Testis (tissue), 3 donors: ENCODE results near the gene MAP3K19. TPM values are rescaled to one million over a fixed set of nuclear protein-coding genes. Genes with fewer than 3 reads are reported as not detected.

Source experiments
- DNase-seq: peaks from one replicate; pipeline ENCODE4 v3.0.0-alpha.2; 2019
- H3K27ac ChIP-seq, 2 donors: fragments of 200-600 bp; sonication (generic); one replicate each; pipeline ENCODE4 v1.5.1; 2019
- H3K27me3 ChIP-seq: fragments of 200-600 bp; sonication (generic); one replicate; pipeline ENCODE4 v1.5.1; 2019
- H3K36me3 ChIP-seq: fragments of 200-600 bp; sonication (generic); one replicate; pipeline ENCODE4 v1.5.1; 2017; ENCODE audit warnings: low read depth; ENCODE audit errors: missing control alignments
- H3K4me1 ChIP-seq: fragments of 200-600 bp; sonication (generic); one replicate; pipeline ENCODE4 v1.5.1; 2019
- H3K4me3 ChIP-seq, 2 donors: fragments of 200-600 bp; sonication (generic); one replicate each; pipeline ENCODE4 v1.5.1; 2017 to 2019
- H3K9me3 ChIP-seq: fragments of 200-600 bp; sonication (generic); one replicate; pipeline ENCODE4 v1.5.1; 2017
- CTCF ChIP-seq, 3 experiments: fragments of 450-650 bp in 2 of 3; fragments of 200-600 bp in 1 of 3; sonication (generic) in 1 of 3; IDR thresholded peaks; one replicate each; pipeline ENCODE4 v1.5.1; 2016 to 2019; ENCODE audit warnings: antibody characterized with exemption in 3 of 3, mild to moderate bottlenecking in 2 of 3, moderate library complexity in 1 of 3
- POLR2A ChIP-seq: fragments of 450-650 bp; IDR thresholded peaks from one replicate; pipeline ENCODE4 v1.6.1; 2017; ENCODE audit warnings: antibody characterized with exemption, mild to moderate bottlenecking, moderate library complexity
- WGBS, 2 donors: methylation state at CpG; one replicate each; pipeline ENCODE4 v1.1.5; 2018; 5-methylcytosine and 5-hydroxymethylcytosine counted together
- intact Hi-C: fragments of 100-400 bp; cut with DNase I; formaldehyde crosslinking; loops from one replicate; pipeline ENCODE4 v1.15.1; 2023; ENCODE audit warnings: low total_unique reads
- polyA plus RNA-seq: library from polyadenylated mRNA; stranded (reverse); fragments of 350-450 nt; fragmentation: Illumina TruSeq; extraction: RNeasy Lipid Tissue Mini Kit (QIAGEN cat#74804); gene quantifications from one replicate; pipeline ENCODE4 v1.2.3, GENCODE V29; 2014; ENCODE audit warnings: low read depth, low replicate concordance; ENCODE audit not compliant: insufficient read depth
- total RNA-seq, 2 donors: library from RNA; depleted of rRNA; stranded (reverse); fragments of >200 nt; gene quantifications; one replicate each; pipeline ENCODE4 v1.2.3, GENCODE V29; 2016

Gene MAP3K19
- total and polyA plus RNA-seq, 3 donors from 2014 or later: 6.8 to 15.1 (median 9.8) TPM

DNA sequence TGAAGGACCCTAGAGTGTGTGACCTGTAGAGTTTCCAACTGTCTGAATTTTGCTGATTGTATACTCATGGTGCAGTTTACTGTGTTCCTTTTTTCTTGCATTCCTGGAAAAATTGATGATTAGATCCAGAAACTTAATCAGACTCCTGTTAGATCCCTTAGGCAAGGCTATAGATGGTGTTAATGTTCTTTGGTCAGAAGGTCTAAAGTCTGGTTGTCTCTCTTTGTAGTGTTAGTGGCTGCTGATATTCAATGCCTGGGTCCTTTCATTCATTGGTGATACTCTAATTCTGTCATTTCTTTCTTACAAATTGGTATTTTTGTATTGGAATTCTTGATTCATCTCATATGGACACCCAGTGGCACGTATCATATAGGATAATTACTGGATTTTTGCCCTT is 122.3 kb downstream of the MAP3K19 start:
- Histone ChIP-seq H3K4me3 (no peak overlapping the region), H3K27me3 (no peaks in the 10 kb centered on the region), H3K27ac (no peak overlapping the region), H3K4me1 (peaks cover 29% of the 10 kb centered on the region), H3K36me3 (no peaks in the 10 kb centered on the region), H3K9me3 (no peaks in the 10 kb centered on the region)
- TF ChIP-seq POLR2A (no peak), CTCF (IDR thresholded peaks at IDR 0.05) (no peak)
- no peak for DNase-seq
- 88 to 96% methylated on average over 1 of the region's 1 CpG for WGBS, 2 donors
- intact Hi-C loops: no loop called here

DNA sequence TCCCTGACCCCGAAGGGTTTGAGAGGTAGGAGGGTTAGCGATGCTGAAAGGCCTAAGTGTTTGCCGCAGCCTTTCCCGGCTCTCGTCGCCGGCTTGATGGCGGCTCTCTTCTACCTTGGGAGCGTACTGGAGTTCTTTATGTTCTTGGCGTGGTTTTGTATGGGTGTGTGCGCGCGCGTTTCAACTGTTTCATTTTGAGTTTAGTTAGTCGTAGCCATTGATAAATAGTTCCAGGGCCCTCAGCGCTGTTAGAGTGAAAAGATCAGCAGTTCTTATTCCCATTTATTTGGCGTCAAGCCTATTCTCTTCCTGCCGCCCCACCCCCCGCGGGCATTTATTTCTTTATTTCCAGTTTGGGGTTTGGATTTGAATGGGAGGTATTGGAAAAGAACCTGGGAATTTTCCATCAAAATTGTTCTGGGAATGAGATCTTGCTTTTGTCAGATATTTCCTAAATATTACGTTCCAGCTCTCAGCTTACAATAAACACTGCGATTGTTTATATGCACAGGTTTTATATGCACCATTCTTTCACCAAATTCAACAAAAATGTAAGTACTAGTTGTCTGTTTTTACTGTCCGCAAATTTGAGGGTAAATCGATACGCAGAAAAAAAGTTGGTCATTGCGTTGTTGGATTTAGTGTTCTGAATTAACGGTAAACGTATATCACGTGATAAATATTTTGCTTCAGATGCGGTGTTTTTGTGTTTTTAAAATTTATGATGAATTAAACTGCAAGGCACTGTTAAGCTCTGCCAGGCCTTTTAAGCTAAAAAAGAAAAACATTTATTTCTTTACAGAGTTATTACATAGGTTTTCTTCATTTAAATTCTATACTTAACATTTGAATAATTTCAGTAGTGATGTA is 127.7 kb downstream of the MAP3K19 start:
- H3K27me3 ChIP-seq: no peaks in the 10 kb centered on the region
- no peaks in the 10 kb centered on the region for H3K36me3 ChIP-seq
- H3K4me3 ChIP-seq: peak overlapping the region; percentile 79 to 97
- H3K9me3 ChIP-seq: no peaks in the 10 kb centered on the region
- TF ChIP-seq CTCF (IDR thresholded peaks at IDR 0.05): no peak
- no peak for TF ChIP-seq POLR2A
- H3K27ac ChIP-seq: peak overlapping the region; percentile 98
- peaks cover 29% of the 10 kb centered on the region for H3K4me1 ChIP-seq
- intact Hi-C loops: no loop called here
- peak; percentile 69 for DNase-seq
- 1 to 2% methylated on average over 30 of the region's 30 CpGs for WGBS, 2 donors

GRCh38 chr2:134918526-134919340 is 128.5 kb downstream of the MAP3K19 start, which contains the start of gene CCNT2:
TSS of gene CCNT2 (plus strand) at chr2:134918822. CDS start at chr2:134918855, 33 bp downstream.
- peaks cover 29% of the 10 kb centered on the region for H3K4me1 ChIP-seq
- WGBS, 2 donors: 0% methylated on average over 45 to 82 of the region's 83 CpGs

GRCh38 chr2:134917888-134918525 is 129.2 kb downstream of the MAP3K19 start:
- 0% methylated on average over 36 to 38 of the region's 38 CpGs for WGBS, 2 donors

More at GRCh38 chr2:134918526-134919340, 128.5 kb downstream of the MAP3K19 start, which contains the start of gene CCNT2:
- Histone ChIP-seq H3K9me3 (no peaks in the 10 kb centered on the region), H3K4me3 (peak within 1 kb of the TSS; percentile 79 to 97), H3K27me3 (no peaks in the 10 kb centered on the region), H3K27ac (peak within 1 kb of the TSS; percentile 98), H3K36me3 (no peaks in the 10 kb centered on the region)
- DNase-seq: peak; percentile 98
- TF ChIP-seq CTCF (IDR thresholded peaks at IDR 0.05): no peak
- TF ChIP-seq POLR2A: no peak
- intact Hi-C loops: no loop called here

More at GRCh38 chr2:134917888-134918525, 129.2 kb downstream of the MAP3K19 start:
- Histone ChIP-seq H3K4me3 (peak overlapping the region; percentile 79 to 97), H3K4me1 (peaks cover 28% of the 10 kb centered on the region), H3K36me3 (no peaks in the 10 kb centered on the region), H3K9me3 (no peaks in the 10 kb centered on the region), H3K27ac (peak overlapping the region; percentile 98), H3K27me3 (no peaks in the 10 kb centered on the region)
- DNase-seq: no peak
- peak; percentile 48 for TF ChIP-seq POLR2A
- TF ChIP-seq CTCF (IDR thresholded peaks at IDR 0.05): peak in 2 of 3 experiments; percentile 21 to 27
- intact Hi-C loops: no loop called here
